Activated CD4-positive, alpha-beta T cell treated with anti-CD3 and anti-CD28 coated beads, Interleukin-10, Interleukin-2, amounts not matched to agents 100 ng/mL and 50 ng/mL, durations not matched to agents 16 hours and 8 hours (primary cell): ENCODE results near the gene DCST2.

Experiments
- DNase-seq: peaks from one replicate; pipeline ENCODE4 v3.0.0-alpha.2; 2020

Gene DCST2

GRCh38 chr1:155048449-155049334, 15.1 kb upstream of the DCST2 start:
- DNase-seq = no peak

GRCh38 chr1:155044812-155045657, 11.5 kb upstream of the DCST2 start:
- DNase-seq = peak; percentile 75

GRCh38 chr1:155044365-155044764, 10.8 kb upstream of the DCST2 start:
- DNase-seq = no peak

GRCh38 chr1:155043793-155044192, 10.2 kb upstream of the DCST2 start:
- DNase-seq = no peak

GRCh38 chr1:155043301-155043702, 9.7 kb upstream of the DCST2 start:
- DNase-seq = no peak

GRCh38 chr1:155042789-155043188, 9.2 kb upstream of the DCST2 start:
- no peak for DNase-seq

- no peak for DNase-seq
Measured at GRCh38 chr1:155040358-155041093, 6.9 kb upstream of the DCST2 start.

GRCh38 chr1:155039308-155039669, 5.7 kb upstream of the DCST2 start:
- no peak for DNase-seq

GRCh38 chr1:155038602-155039307, 5.2 kb upstream of the DCST2 start:
- no peak for DNase-seq

GRCh38 chr1:155037851-155038441, 4.4 kb upstream of the DCST2 start:
- DNase-seq = no peak

GRCh38 chr1:155037043-155037442, 3.5 kb upstream of the DCST2 start:
- no peak for DNase-seq

- DNase-seq = no peak
Measured at GRCh38 chr1:155035936-155036335, 2.4 kb upstream of the DCST2 start.

- DNase-seq = no peak
Measured at GRCh38 chr1:155034318-155035208, 982 bp upstream of the DCST2 start.

- DNase-seq = no peak
Measured at GRCh38 chr1:155032886-155033285, 695 bp downstream of the DCST2 start.

GRCh38 chr1:155030899-155031298, 2.7 kb downstream of the DCST2 start:
- DNase-seq = no peak

GRCh38 chr1:155030243-155030795, 3.3 kb downstream of the DCST2 start:
- no peak for DNase-seq

GRCh38 chr1:155029513-155030242, 3.9 kb downstream of the DCST2 start:
- no peak for DNase-seq

GRCh38 chr1:155026588-155026987, 7.0 kb downstream of the DCST2 start:
- no peak for DNase-seq

GRCh38 chr1:155026154-155026553, 7.4 kb downstream of the DCST2 start:
- no peak for DNase-seq

- no peak for DNase-seq
Measured at GRCh38 chr1:155024315-155024714, 9.3 kb downstream of the DCST2 start.
